Left forelimb (tissue), 1 donor: ENCODE measurements around the gene CCDC33.
A peak's percentile ranks its signal among the peaks of the same experiment; 100 is the strongest.

Experiments used
- DNase-seq: peaks from one replicate; pipeline ENCODE4 v3.0.0-alpha.2; 2018; ENCODE audit warnings: low spot score

The CCDC33 gene

GRCh38 chr15:74314795-74315438 is 78.8 kb downstream of the CCDC33 start:
- no peak for DNase-seq

GRCh38 chr15:74315626-74316025 is 79.5 kb downstream of the CCDC33 start:
- DNase-seq = no peak

- no peak for DNase-seq
Observed at GRCh38 chr15:74316141-74316540, 80.0 kb downstream of the CCDC33 start.

GRCh38 chr15:74317820-74318375 is 81.8 kb downstream of the CCDC33 start:
- peak; percentile 91 for DNase-seq

GRCh38 chr15:74318376-74319137 is 82.4 kb downstream of the CCDC33 start:
- DNase-seq = peak; percentile 83

- DNase-seq = no peak
Observed at GRCh38 chr15:74319138-74319460, 83.0 kb downstream of the CCDC33 start.

GRCh38 chr15:74319596-74320351 is 83.6 kb downstream of the CCDC33 start:
- DNase-seq = no peak

GRCh38 chr15:74320352-74321247 is 84.5 kb downstream of the CCDC33 start:
- no peak for DNase-seq

GRCh38 chr15:74322558-74323180 is 86.5 kb downstream of the CCDC33 start:
- peak; percentile 81 for DNase-seq

GRCh38 chr15:74324714-74325113 is 88.6 kb downstream of the CCDC33 start:
- DNase-seq = no peak

GRCh38 chr15:74326746-74327145 is 90.6 kb downstream of the CCDC33 start:
- no peak for DNase-seq

- no peak for DNase-seq
Observed at GRCh38 chr15:74327756-74328155, 91.6 kb downstream of the CCDC33 start.

- DNase-seq = no peak
Observed at GRCh38 chr15:74328331-74329056, 92.4 kb downstream of the CCDC33 start.

- no peak for DNase-seq
Observed at GRCh38 chr15:74330861-74331408, 94.8 kb downstream of the CCDC33 start.

- no peak for DNase-seq
Observed at GRCh38 chr15:74332011-74332410, 95.9 kb downstream of the CCDC33 start.

GRCh38 chr15:74332611-74333010 is 96.5 kb downstream of the CCDC33 start:
- no peak for DNase-seq

- no peak for DNase-seq
Observed at GRCh38 chr15:74333093-74333492, 97.0 kb downstream of the CCDC33 start.

GRCh38 chr15:74333662-74334061 is 97.5 kb downstream of the CCDC33 start:
- no peak for DNase-seq

- DNase-seq = no peak
Observed at GRCh38 chr15:74334127-74334526, 98.0 kb downstream of the CCDC33 start.

GRCh38 chr15:74335396-74335795 is 99.3 kb downstream of the CCDC33 start:
- DNase-seq = no peak
